Liver (tissue), 9 donors: Measurements from ENCODE around the gene PTPRN2. TPM values are rescaled to one million over a fixed set of nuclear protein-coding genes. Genes with fewer than 3 reads are reported as not detected.

Experiments used
- DNase-seq: peaks from one replicate; pipeline ENCODE4 v3.0.0-alpha.2; 2017; ENCODE audit warnings: low spot score
- H3K27ac ChIP-seq, 2 donors: one replicate each; pipeline ENCODE4 v1.7.0; 2013; ENCODE audit warnings: inconsistent platforms in 2 of 2, low read length in 2 of 2, control low read depth in 1 of 2, low read depth in 1 of 2, mild to moderate bottlenecking in 1 of 2
- H3K27me3 ChIP-seq, 4 donors: one replicate each; pipeline versions ENCODE4 v1.6.1 to v1.7.0; 2013; ENCODE audit warnings: low read length in 3 of 4, inconsistent platforms in 1 of 4, mild to moderate bottlenecking in 1 of 4, moderate library complexity in 1 of 4; ENCODE audit not compliant: control insufficient read depth in 4 of 4, insufficient read depth in 4 of 4
- H3K36me3 ChIP-seq, 4 donors: one replicate each; pipeline versions ENCODE4 v1.6.1 to v1.7.0; 2013; ENCODE audit warnings: low read length in 3 of 4, mild to moderate bottlenecking in 3 of 4, low read depth in 1 of 4, moderate library complexity in 1 of 4; ENCODE audit not compliant: control insufficient read depth in 4 of 4, insufficient read depth in 3 of 4
- H3K4me1 ChIP-seq, 4 donors: one replicate each; pipeline versions ENCODE4 v1.6.1 to v1.7.0; 2013; ENCODE audit warnings: low read length in 3 of 4, mild to moderate bottlenecking in 3 of 4, moderate library complexity in 1 of 4; ENCODE audit not compliant: control insufficient read depth in 4 of 4, insufficient read depth in 4 of 4
- H3K4me3 ChIP-seq, 3 donors: one replicate each; pipeline versions ENCODE4 v1.6.1 to v1.7.0; 2013; ENCODE audit warnings: low read length in 3 of 3, control low read depth in 1 of 3, low read depth in 1 of 3, mild to moderate bottlenecking in 1 of 3
- H3K9ac ChIP-seq, 2 donors: one replicate each; pipeline ENCODE4 v1.7.0; 2013; ENCODE audit warnings: low read length in 2 of 2, mild to moderate bottlenecking in 2 of 2, moderate library complexity in 2 of 2, control low read depth in 1 of 2, low read depth in 1 of 2
- H3K9me3 ChIP-seq, 4 donors: one replicate each; pipeline versions ENCODE4 v1.6.1 to v1.7.0; 2013; ENCODE audit warnings: low read length in 3 of 4; ENCODE audit not compliant: control insufficient read depth in 4 of 4
- EGR1 ChIP-seq, 2 donors: IDR thresholded peaks; 2 replicates each; pipeline ENCODE4 v1.6.1; 2016 to 2018; ENCODE audit warnings: antibody characterized with exemption in 2 of 2, low read depth in 2 of 2
- FOXA1 ChIP-seq: IDR thresholded peaks from 2 replicates; pipeline ENCODE4 v1.6.1; 2016; ENCODE audit warnings: antibody characterized with exemption
- FOXA2 ChIP-seq: IDR thresholded peaks from 2 replicates; pipeline ENCODE4 v1.6.1; 2016; ENCODE audit warnings: antibody characterized with exemption
- GABPA ChIP-seq, 2 donors: IDR thresholded peaks in 1 of 2; conservative IDR thresholded peaks in 1 of 2; 2 replicates each; pipeline ENCODE4 v1.6.1; 2016; ENCODE audit warnings: antibody characterized with exemption in 2 of 2, mild to moderate bottlenecking in 1 of 2, moderate library complexity in 1 of 2
- HNF4A ChIP-seq, 2 donors: conservative IDR thresholded peaks; 2 replicates each; pipeline ENCODE4 v1.6.1; 2016; ENCODE audit warnings: antibody characterized with exemption in 2 of 2, mild to moderate bottlenecking in 2 of 2
- HNF4G ChIP-seq: IDR thresholded peaks from 2 replicates; pipeline ENCODE4 v1.6.1; 2016; ENCODE audit warnings: antibody characterized with exemption
- JUND ChIP-seq, 2 donors: IDR thresholded peaks; 2 replicates each; pipeline ENCODE4 v1.6.1; 2016; ENCODE audit warnings: antibody characterized with exemption in 2 of 2
- MAX ChIP-seq: IDR thresholded peaks from 2 replicates; pipeline ENCODE4 v1.6.1; 2016; ENCODE audit warnings: antibody characterized with exemption
- NR2F2 ChIP-seq: IDR thresholded peaks from 2 replicates; pipeline ENCODE4 v1.6.1; 2016; ENCODE audit warnings: antibody characterized with exemption
- RAD21 ChIP-seq, 2 donors: IDR thresholded peaks; 2 replicates each; pipeline ENCODE4 v1.6.1; 2016; ENCODE audit warnings: antibody characterized with exemption in 2 of 2, mild to moderate bottlenecking in 2 of 2
- RXRA ChIP-seq, 2 donors: IDR thresholded peaks; 2 replicates each; pipeline ENCODE4 v1.6.1; 2017 to 2018; ENCODE audit warnings: antibody characterized with exemption in 2 of 2, mild to moderate bottlenecking in 1 of 2
- SP1 ChIP-seq: IDR thresholded peaks from 2 replicates; pipeline ENCODE4 v1.6.1; 2018; ENCODE audit warnings: antibody characterized with exemption, mild to moderate bottlenecking
- TAF1 ChIP-seq: conservative IDR thresholded peaks from 2 replicates; pipeline ENCODE4 v1.6.1; 2016; ENCODE audit warnings: antibody characterized with exemption, mild to moderate bottlenecking
- YY1 ChIP-seq: IDR thresholded peaks from 2 replicates; pipeline ENCODE4 v1.6.1; 2016; ENCODE audit warnings: antibody characterized with exemption, mild to moderate bottlenecking
- WGBS: extraction: QIAGEN DNeasy Blood & Tissue Kit; methylation state at CpG from one replicate; pipeline ENCODE4 v1.1.7; 2013; 5-methylcytosine and 5-hydroxymethylcytosine counted together
- polyA plus RNA-seq, 2 donors: library from polyadenylated mRNA; stranded (reverse) in 1 of 2; unstranded in 1 of 2; fragments of 200-250 nt in 1 of 2; fragments of >200 nt in 1 of 2; fragmentation: Nextera tagmentation in 1 of 2; extraction: Ambion mirVana in 1 of 2; gene quantifications; one replicate each; pipeline versions ENCODE4 v1.2.1 to v1.2.3, GENCODE V29; 2013 to 2015
- total RNA-seq, 2 donors: library from RNA; depleted of rRNA; stranded (reverse); fragments of >200 nt; gene quantifications; one replicate each; pipeline ENCODE4 v1.2.3, GENCODE V29; 2014
- TF ChIP-seq, protein P1 (sequence below): IDR thresholded peaks from 2 replicates; pipeline ENCODE4 v1.6.1; 2016; ENCODE audit warnings: antibody characterized with exemption, mild to moderate bottlenecking
- TF ChIP-seq, protein P2 (sequence below): IDR thresholded peaks from 2 replicates; pipeline ENCODE4 v1.6.1; 2016; ENCODE audit warnings: antibody characterized with exemption
- TF ChIP-seq, protein P3 (sequence below): IDR thresholded peaks from 2 replicates; pipeline ENCODE4 v1.6.1; 2016; ENCODE audit warnings: antibody characterized with exemption
- TF ChIP-seq, protein P4 (sequence below): fragments of 150-350 bp; IDR thresholded peaks from 2 replicates; pipeline ENCODE4 v1.5.1; 2017; ENCODE audit warnings: improper control_type of control experiment, low read depth, low read length; ENCODE audit not compliant: missing input control
- donor health status: healthy.
- donor health status: healthy.
- donor health status: healthy.
- donor health status: healthy.
- donor health status: healthy.

Gene PTPRN2
- total and polyA plus RNA-seq, 4 donors = 0.75 to 1.9 (median 1.1) TPM

- H3K27ac ChIP-seq = no peak overlapping the region
- H3K9ac ChIP-seq = no peak overlapping the region
- H3K27me3 ChIP-seq = peaks cover 0 to 2% (median 0%) of the 10 kb centered on the region in 4 donors
- no peak for DNase-seq
- no peak for TF ChIP-seq YY1
- TF ChIP-seq RXRA (IDR thresholded peaks at IDR 0.05) = no peak
- TF ChIP-seq EGR1 (IDR thresholded peaks at IDR 0.05; ENCODE audit: low read depth in 2 of 2) = no peak
- no peak for TF ChIP-seq FOXA2
- no peak for TF ChIP-seq NR2F2
- TF ChIP-seq, protein P1, sequence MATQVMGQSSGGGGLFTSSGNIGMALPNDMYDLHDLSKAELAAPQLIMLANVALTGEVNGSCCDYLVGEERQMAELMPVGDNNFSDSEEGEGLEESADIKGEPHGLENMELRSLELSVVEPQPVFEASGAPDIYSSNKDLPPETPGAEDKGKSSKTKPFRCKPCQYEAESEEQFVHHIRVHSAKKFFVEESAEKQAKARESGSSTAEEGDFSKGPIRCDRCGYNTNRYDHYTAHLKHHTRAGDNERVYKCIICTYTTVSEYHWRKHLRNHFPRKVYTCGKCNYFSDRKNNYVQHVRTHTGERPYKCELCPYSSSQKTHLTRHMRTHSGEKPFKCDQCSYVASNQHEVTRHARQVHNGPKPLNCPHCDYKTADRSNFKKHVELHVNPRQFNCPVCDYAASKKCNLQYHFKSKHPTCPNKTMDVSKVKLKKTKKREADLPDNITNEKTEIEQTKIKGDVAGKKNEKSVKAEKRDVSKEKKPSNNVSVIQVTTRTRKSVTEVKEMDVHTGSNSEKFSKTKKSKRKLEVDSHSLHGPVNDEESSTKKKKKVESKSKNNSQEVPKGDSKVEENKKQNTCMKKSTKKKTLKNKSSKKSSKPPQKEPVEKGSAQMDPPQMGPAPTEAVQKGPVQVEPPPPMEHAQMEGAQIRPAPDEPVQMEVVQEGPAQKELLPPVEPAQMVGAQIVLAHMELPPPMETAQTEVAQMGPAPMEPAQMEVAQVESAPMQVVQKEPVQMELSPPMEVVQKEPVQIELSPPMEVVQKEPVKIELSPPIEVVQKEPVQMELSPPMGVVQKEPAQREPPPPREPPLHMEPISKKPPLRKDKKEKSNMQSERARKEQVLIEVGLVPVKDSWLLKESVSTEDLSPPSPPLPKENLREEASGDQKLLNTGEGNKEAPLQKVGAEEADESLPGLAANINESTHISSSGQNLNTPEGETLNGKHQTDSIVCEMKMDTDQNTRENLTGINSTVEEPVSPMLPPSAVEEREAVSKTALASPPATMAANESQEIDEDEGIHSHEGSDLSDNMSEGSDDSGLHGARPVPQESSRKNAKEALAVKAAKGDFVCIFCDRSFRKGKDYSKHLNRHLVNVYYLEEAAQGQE = no peak
- TF ChIP-seq, protein P2, sequence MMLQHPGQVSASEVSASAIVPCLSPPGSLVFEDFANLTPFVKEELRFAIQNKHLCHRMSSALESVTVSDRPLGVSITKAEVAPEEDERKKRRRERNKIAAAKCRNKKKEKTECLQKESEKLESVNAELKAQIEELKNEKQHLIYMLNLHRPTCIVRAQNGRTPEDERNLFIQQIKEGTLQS = no peak
- TF ChIP-seq TAF1 = no peak
- no peak for TF ChIP-seq GABPA (IDR thresholded peaks at IDR 0.05 in 1 of 2, conservative IDR thresholded peaks at IDR 0.05 in 1 of 2)
- no peak for TF ChIP-seq RAD21 (IDR thresholded peaks at IDR 0.05)
- TF ChIP-seq SP1 = no peak
- TF ChIP-seq MAX = no peak
- no peak for TF ChIP-seq HNF4G
- TF ChIP-seq, protein P3, sequence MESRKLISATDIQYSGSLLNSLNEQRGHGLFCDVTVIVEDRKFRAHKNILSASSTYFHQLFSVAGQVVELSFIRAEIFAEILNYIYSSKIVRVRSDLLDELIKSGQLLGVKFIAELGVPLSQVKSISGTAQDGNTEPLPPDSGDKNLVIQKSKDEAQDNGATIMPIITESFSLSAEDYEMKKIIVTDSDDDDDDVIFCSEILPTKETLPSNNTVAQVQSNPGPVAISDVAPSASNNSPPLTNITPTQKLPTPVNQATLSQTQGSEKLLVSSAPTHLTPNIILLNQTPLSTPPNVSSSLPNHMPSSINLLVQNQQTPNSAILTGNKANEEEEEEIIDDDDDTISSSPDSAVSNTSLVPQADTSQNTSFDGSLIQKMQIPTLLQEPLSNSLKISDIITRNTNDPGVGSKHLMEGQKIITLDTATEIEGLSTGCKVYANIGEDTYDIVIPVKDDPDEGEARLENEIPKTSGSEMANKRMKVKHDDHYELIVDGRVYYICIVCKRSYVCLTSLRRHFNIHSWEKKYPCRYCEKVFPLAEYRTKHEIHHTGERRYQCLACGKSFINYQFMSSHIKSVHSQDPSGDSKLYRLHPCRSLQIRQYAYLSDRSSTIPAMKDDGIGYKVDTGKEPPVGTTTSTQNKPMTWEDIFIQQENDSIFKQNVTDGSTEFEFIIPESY = no peak
- no peak for TF ChIP-seq JUND (IDR thresholded peaks at IDR 0.05)
- TF ChIP-seq HNF4A (conservative IDR thresholded peaks at IDR 0.05) = no peak
- TF ChIP-seq FOXA1 = no peak
- TF ChIP-seq, protein P4, sequence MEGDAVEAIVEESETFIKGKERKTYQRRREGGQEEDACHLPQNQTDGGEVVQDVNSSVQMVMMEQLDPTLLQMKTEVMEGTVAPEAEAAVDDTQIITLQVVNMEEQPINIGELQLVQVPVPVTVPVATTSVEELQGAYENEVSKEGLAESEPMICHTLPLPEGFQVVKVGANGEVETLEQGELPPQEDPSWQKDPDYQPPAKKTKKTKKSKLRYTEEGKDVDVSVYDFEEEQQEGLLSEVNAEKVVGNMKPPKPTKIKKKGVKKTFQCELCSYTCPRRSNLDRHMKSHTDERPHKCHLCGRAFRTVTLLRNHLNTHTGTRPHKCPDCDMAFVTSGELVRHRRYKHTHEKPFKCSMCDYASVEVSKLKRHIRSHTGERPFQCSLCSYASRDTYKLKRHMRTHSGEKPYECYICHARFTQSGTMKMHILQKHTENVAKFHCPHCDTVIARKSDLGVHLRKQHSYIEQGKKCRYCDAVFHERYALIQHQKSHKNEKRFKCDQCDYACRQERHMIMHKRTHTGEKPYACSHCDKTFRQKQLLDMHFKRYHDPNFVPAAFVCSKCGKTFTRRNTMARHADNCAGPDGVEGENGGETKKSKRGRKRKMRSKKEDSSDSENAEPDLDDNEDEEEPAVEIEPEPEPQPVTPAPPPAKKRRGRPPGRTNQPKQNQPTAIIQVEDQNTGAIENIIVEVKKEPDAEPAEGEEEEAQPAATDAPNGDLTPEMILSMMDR = no peak
- H3K4me3 ChIP-seq = no peak overlapping the region
- H3K4me1 ChIP-seq = no peaks in the 10 kb centered on the region
- H3K36me3 ChIP-seq = no peaks in the 10 kb centered on the region
- H3K9me3 ChIP-seq = no peaks in the 10 kb centered on the region
- WGBS = 84% methylated on average over 7 of the region's 7 CpGs
Observed at GRCh38 chr7:158561659-158562058, 26.0 kb downstream of the PTPRN2 start.
